RWPE2 (cell line): ENCODE results near the gene B3GLCT.
A peak's percentile ranks its signal among the peaks of the same experiment; 100 is the strongest.

ENCODE experiments used
- ATAC-seq: fragments of 200-7000 bp; cut with Tn5 transposase; 3 replicates; pipeline ENCODE4 v1.9.1; 2021; ENCODE audit warnings: low read depth
- DNase-seq: peaks from one replicate; pipeline ENCODE4 v3.0.0-alpha.2; 2020; ENCODE audit warnings: low spot score
- H3K27ac ChIP-seq: fragments of 450-650 bp; 2 replicates; pipeline ENCODE4 v1.5.1; 2017; ENCODE audit warnings: mild to moderate bottlenecking; ENCODE audit not compliant: poor library complexity, severe bottlenecking
- H3K27me3 ChIP-seq: fragments of 250-450 bp; sonication (Bioruptor Pico); 2 replicates; pipeline ENCODE4 v1.5.1; 2021; ENCODE audit warnings: mild to moderate bottlenecking, moderate library complexity; ENCODE audit not compliant: insufficient read depth, poor library complexity, severe bottlenecking
- H3K36me3 ChIP-seq: fragments of 250-450 bp; sonication (Bioruptor Pico); 2 replicates; pipeline ENCODE4 v1.5.1; 2020; ENCODE audit warnings: low read depth, mild to moderate bottlenecking, moderate library complexity
- H3K4me1 ChIP-seq: fragments of 250-450 bp; sonication (Bioruptor Pico); 2 replicates; pipeline ENCODE4 v1.5.1; 2021; ENCODE audit warnings: mild to moderate bottlenecking, moderate library complexity; ENCODE audit not compliant: insufficient read depth, poor library complexity, severe bottlenecking
- H3K4me3 ChIP-seq: fragments of 250-450 bp; sonication (Bioruptor Pico); 2 replicates; pipeline ENCODE4 v1.5.1; 2021; ENCODE audit warnings: mild to moderate bottlenecking, moderate library complexity; ENCODE audit not compliant: severe bottlenecking
- H3K9me3 ChIP-seq: fragments of 250-450 bp; sonication (Bioruptor Pico); 2 replicates; pipeline ENCODE4 v1.5.1; 2021; ENCODE audit warnings: mild to moderate bottlenecking, moderate library complexity; ENCODE audit not compliant: severe bottlenecking
- CTCF ChIP-seq: fragments of 450-650 bp; IDR thresholded peaks from one replicate; pipeline ENCODE4 v1.5.1; 2017; ENCODE audit warnings: mild to moderate bottlenecking, moderate library complexity; ENCODE audit not compliant: poor library complexity, severe bottlenecking

Gene B3GLCT

GRCh38 chr13:31159306-31159705 is 40.5 kb upstream of the B3GLCT start:
- DNase-seq, result no peak
- Histone ChIP-seq H3K36me3 (peaks cover 41% of the 10 kb centered on the region), H3K27me3 (no peaks in the 10 kb centered on the region), H3K9me3 (no peaks in the 10 kb centered on the region), H3K4me1 (peaks cover 10% of the 10 kb centered on the region), H3K27ac (no peak overlapping the region), H3K4me3 (peak overlapping the region; percentile 68)
- ATAC-seq, result no peak
- TF ChIP-seq CTCF, result no peak

DNA sequence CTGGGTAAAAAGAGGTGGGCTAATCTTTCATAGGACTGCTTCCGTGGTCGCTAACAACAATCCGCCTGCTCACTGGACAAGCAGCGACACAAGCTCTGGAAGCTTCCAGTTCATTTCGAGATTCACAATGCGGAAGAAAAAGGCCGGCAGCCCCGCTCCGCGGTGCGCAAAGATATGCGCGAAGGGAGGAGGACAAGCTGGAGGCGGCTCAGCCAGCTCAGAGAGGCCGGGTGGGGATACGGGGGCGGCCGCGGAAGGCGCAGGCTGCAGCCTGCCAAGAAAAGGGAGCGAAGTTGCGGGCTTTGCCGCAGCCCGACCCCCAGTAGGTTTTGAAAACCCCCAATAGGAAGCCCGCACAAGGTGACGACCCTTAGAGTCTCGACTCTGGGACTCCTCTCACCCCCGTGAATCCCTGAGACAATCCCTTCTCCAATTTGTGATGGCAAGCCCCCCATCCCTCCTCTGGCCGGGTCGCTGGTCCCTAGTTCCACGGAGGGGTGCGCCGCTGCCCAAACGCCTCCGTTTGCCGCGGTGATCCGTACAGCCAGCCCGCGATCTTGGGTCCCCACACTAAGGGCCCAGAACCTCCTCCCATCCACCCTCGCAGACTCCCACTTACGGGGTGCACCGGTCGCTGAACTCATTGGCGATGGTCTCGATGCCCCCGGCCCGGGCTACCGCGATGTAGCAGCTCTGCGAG is 38.8 kb upstream of the B3GLCT start:
- no peak for TF ChIP-seq CTCF
- H3K27ac ChIP-seq, result peak overlapping the region; percentile 66
- peaks cover 24% of the 10 kb centered on the region for H3K36me3 ChIP-seq
- no peaks in the 10 kb centered on the region for H3K27me3 ChIP-seq
- peak overlapping the region; percentile 68 for H3K4me3 ChIP-seq
- no peaks in the 10 kb centered on the region for H3K9me3 ChIP-seq
- H3K4me1 ChIP-seq, result peaks cover 10% of the 10 kb centered on the region
- DNase-seq (no peak), ATAC-seq (peak; percentile 28; the same call in 2 of the 3 replicates)

GRCh38 chr13:31161557-31162150 is 38.1 kb upstream of the B3GLCT start, which contains the start of gene HSPH1:
Gene HSPH1 (minus strand): TSS chr13:31161904. CDS start chr13:31161582, 322 bp downstream.
- DNase-seq, result peak; percentile 97
- peak; percentile 16 for TF ChIP-seq CTCF
- Histone ChIP-seq H3K27me3 (no peaks in the 10 kb centered on the region), H3K4me3 (peak within 1 kb of the TSS; percentile 68), H3K9me3 (no peaks in the 10 kb centered on the region), H3K36me3 (peaks cover 20% of the 10 kb centered on the region), H3K27ac (peak within 1 kb of the TSS; percentile 66), H3K4me1 (peaks cover 10% of the 10 kb centered on the region)
- peak; percentile 82 for ATAC-seq

DNA sequence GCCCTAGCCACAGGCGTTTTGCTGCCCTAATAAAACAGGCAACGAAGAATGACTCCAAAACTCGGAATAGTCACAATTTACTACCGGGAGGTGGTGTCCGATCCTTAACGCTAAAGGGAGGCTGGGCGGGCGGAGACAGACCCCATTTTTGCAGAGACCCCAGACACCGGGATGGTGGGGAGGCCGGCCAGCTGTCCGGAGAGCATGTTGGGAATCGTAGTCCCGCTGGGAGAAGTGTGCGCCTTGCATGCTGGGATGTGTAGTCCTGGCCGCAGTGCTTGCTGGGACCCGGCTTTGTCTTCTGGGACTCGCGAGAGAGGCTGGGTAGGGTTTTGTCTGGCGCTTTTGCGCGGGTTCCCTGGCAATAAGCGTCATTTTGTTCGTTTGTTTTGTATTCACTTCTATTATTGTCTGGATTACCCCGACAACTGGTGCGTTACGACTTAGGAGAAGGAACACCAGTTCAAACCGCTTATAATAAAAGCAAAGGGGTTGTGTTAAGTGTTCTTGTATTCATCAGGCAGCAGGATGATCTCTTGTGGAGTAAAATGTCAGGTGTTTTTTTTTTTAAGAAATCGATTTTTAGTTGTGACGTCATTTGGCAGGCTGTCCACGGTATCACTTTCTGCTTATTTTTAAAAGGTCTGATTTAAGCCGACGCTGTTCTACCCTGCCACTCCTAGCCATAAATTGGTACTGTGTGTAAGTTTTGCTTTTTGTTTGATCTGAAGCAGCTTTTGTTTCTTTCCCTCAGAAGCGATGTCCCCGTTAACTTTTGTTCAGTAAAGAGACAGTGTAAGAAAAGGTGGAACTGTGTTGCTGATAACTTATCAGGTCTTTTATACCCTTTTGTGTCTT is 37.4 kb upstream of the B3GLCT start:
- ATAC-seq, result peak; percentile 92
- Histone ChIP-seq H3K9me3 (no peaks in the 10 kb centered on the region), H3K4me3 (peak overlapping the region; percentile 68), H3K4me1 (peaks cover 17% of the 10 kb centered on the region), H3K27me3 (no peaks in the 10 kb centered on the region), H3K27ac (peak overlapping the region; percentile 66), H3K36me3 (peaks cover 13% of the 10 kb centered on the region)
- no peak for TF ChIP-seq CTCF
- peak; percentile 96 for DNase-seq
